Karpas-422 (cell line): Measurements from ENCODE around the gene IL23R. TPM values are rescaled to one million over a fixed set of nuclear protein-coding genes. Genes with fewer than 3 reads are reported as not detected.

ENCODE experiments used
- DNase-seq: peaks from one replicate; pipeline ENCODE4 v3.0.0-alpha.2; 2015
- H2AFZ ChIP-seq: fragments of 200-600 bp; sonication (generic); 2 replicates; pipeline ENCODE4 v1.6.1; 2014; ENCODE audit warnings: antibody characterized with exemption, low read length, mixed read lengths
- H3K27ac ChIP-seq: fragments of 200-600 bp; sonication (generic); 2 replicates; pipeline ENCODE4 v1.5.1; 2014; ENCODE audit warnings: mild to moderate bottlenecking, low read length, moderate library complexity
- H3K27me3 ChIP-seq: fragments of 200-600 bp; sonication (generic); 2 replicates; pipeline ENCODE4 v1.6.1; 2014; ENCODE audit warnings: low read length, mixed read lengths
- H3K36me3 ChIP-seq: fragments of 200-600 bp; sonication (generic); 2 replicates; pipeline ENCODE4 v1.6.1; 2014; ENCODE audit warnings: low read length, mixed read lengths; ENCODE audit not compliant: insufficient read depth
- H3K4me1 ChIP-seq: fragments of 200-600 bp; sonication (generic); 2 replicates; pipeline ENCODE4 v1.6.1; 2014; ENCODE audit warnings: mild to moderate bottlenecking, low read length, mixed read lengths
- H3K4me2 ChIP-seq: fragments of 200-600 bp; sonication (generic); 2 replicates; pipeline ENCODE4 v1.6.1; 2014; ENCODE audit warnings: low read length, low read depth, mild to moderate bottlenecking; ENCODE audit not compliant: poor library complexity, severe bottlenecking
- H3K4me3 ChIP-seq: fragments of 200-600 bp; sonication (generic); 2 replicates; pipeline ENCODE4 v1.5.1; 2014; ENCODE audit warnings: mild to moderate bottlenecking, antibody characterized with exemption, low read length, mixed read lengths
- H3K79me2 ChIP-seq: fragments of 200-600 bp; sonication (generic); 2 replicates; pipeline ENCODE4 v1.6.1; 2014; ENCODE audit warnings: mild to moderate bottlenecking, low read length, mixed read lengths
- H3K9ac ChIP-seq: fragments of 200-600 bp; sonication (generic); 2 replicates; pipeline ENCODE4 v1.6.0; 2014; ENCODE audit warnings: low read length
- H3K9me2 ChIP-seq: fragments of 200-600 bp; sonication (generic), shearing (Covaris generic); replicated peaks from 2 replicates; pipeline ENCODE4 v1.6.0; 2014; ENCODE audit warnings: mild to moderate bottlenecking, low read length, moderate library complexity; ENCODE audit not compliant: insufficient read depth
- H3K9me3 ChIP-seq: fragments of 300-700, 200-600 bp; sonication (generic); 2 replicates; pipeline ENCODE4 v1.6.1; 2014; ENCODE audit warnings: low read length, mixed read lengths
- H4K20me1 ChIP-seq: fragments of 200-600 bp; sonication (generic); 2 replicates; pipeline ENCODE4 v1.6.1; 2014; ENCODE audit warnings: mild to moderate bottlenecking, antibody characterized with exemption, low read length, low read depth; ENCODE audit not compliant: insufficient read depth
- total RNA-seq: library from RNA; depleted of rRNA; stranded (reverse); fragments of >200 nt; shearing (Covaris generic); gene quantifications from 2 replicates; pipeline ENCODE4 v1.2.3, GENCODE V29; 2014; ENCODE audit warnings: low replicate concordance

The IL23R gene
- total RNA-seq, 1 experiment from 2014 or later, result 0.45 TPM

GRCh38 chr1:67264899-67265298, 98.6 kb downstream of the IL23R start:
- no peaks in the 10 kb centered on the region for H3K9me2 ChIP-seq
- no peaks in the 10 kb centered on the region for H3K36me3 ChIP-seq
- H4K20me1 ChIP-seq, result no peaks in the 10 kb centered on the region
- no peaks in the 10 kb centered on the region for H3K9me3 ChIP-seq
- no peaks in the 10 kb centered on the region for H3K79me2 ChIP-seq
- no peaks in the 10 kb centered on the region for H3K4me1 ChIP-seq
- no peak overlapping the region for H3K9ac ChIP-seq
- H3K4me2 ChIP-seq, result no peak overlapping the region
- H2AFZ ChIP-seq, result no peak overlapping the region
- no peak overlapping the region for H3K27ac ChIP-seq
- no peaks in the 10 kb centered on the region for H3K27me3 ChIP-seq
- DNase-seq, result no peak
- no peak overlapping the region for H3K4me3 ChIP-seq

- no peaks in the 10 kb centered on the region for H3K79me2 ChIP-seq
- H3K36me3 ChIP-seq, result no peaks in the 10 kb centered on the region
- H3K4me3 ChIP-seq, result no peak overlapping the region
- H4K20me1 ChIP-seq, result no peaks in the 10 kb centered on the region
- no peaks in the 10 kb centered on the region for H3K27me3 ChIP-seq
- no peak overlapping the region for H3K9ac ChIP-seq
- no peak overlapping the region for H3K27ac ChIP-seq
- DNase-seq, result no peak
- no peak overlapping the region for H2AFZ ChIP-seq
- H3K9me2 ChIP-seq, result no peaks in the 10 kb centered on the region
- H3K4me2 ChIP-seq, result no peak overlapping the region
- H3K4me1 ChIP-seq, result no peaks in the 10 kb centered on the region
- H3K9me3 ChIP-seq, result no peaks in the 10 kb centered on the region
Observed at GRCh38 chr1:67269061-67269460, 102.8 kb downstream of the IL23R start.

GRCh38 chr1:67270541-67270940, 104.3 kb downstream of the IL23R start:
- Histone ChIP-seq H3K9me2 (no peaks in the 10 kb centered on the region), H3K27ac (no peak overlapping the region), H3K27me3 (no peaks in the 10 kb centered on the region), H3K36me3 (no peaks in the 10 kb centered on the region), H4K20me1 (no peaks in the 10 kb centered on the region), H3K9ac (no peak overlapping the region), H3K79me2 (no peaks in the 10 kb centered on the region), H3K9me3 (no peaks in the 10 kb centered on the region), H2AFZ (no peak overlapping the region), H3K4me1 (no peaks in the 10 kb centered on the region), H3K4me3 (no peak overlapping the region), H3K4me2 (no peak overlapping the region)
- DNase-seq, result no peak

GRCh38 chr1:67273591-67273990, 107.3 kb downstream of the IL23R start:
- DNase-seq, result no peak
- Histone ChIP-seq H3K27me3 (no peaks in the 10 kb centered on the region), H3K4me1 (no peaks in the 10 kb centered on the region), H3K4me3 (no peak overlapping the region), H3K36me3 (no peaks in the 10 kb centered on the region), H3K79me2 (no peaks in the 10 kb centered on the region), H3K9me3 (no peaks in the 10 kb centered on the region), H2AFZ (no peak overlapping the region), H3K9me2 (no peaks in the 10 kb centered on the region), H3K4me2 (no peak overlapping the region), H3K9ac (no peak overlapping the region), H4K20me1 (no peaks in the 10 kb centered on the region), H3K27ac (no peak overlapping the region)

- Histone ChIP-seq H3K9ac (no peak overlapping the region), H3K9me2 (no peaks in the 10 kb centered on the region), H4K20me1 (no peaks in the 10 kb centered on the region), H3K36me3 (no peaks in the 10 kb centered on the region), H3K4me2 (no peak overlapping the region), H3K4me3 (no peak overlapping the region), H3K79me2 (no peaks in the 10 kb centered on the region), H3K4me1 (no peaks in the 10 kb centered on the region), H2AFZ (no peak overlapping the region), H3K27me3 (no peaks in the 10 kb centered on the region), H3K27ac (no peak overlapping the region), H3K9me3 (no peaks in the 10 kb centered on the region)
- no peak for DNase-seq
Observed at GRCh38 chr1:67274623-67275325, 108.5 kb downstream of the IL23R start.

- no peak for DNase-seq
- Histone ChIP-seq H2AFZ (no peak overlapping the region), H3K4me3 (no peak overlapping the region), H3K79me2 (no peaks in the 10 kb centered on the region), H3K27ac (no peak overlapping the region), H3K9me3 (no peaks in the 10 kb centered on the region), H3K4me1 (no peaks in the 10 kb centered on the region), H3K36me3 (no peaks in the 10 kb centered on the region), H4K20me1 (no peaks in the 10 kb centered on the region), H3K9me2 (no peaks in the 10 kb centered on the region), H3K27me3 (no peaks in the 10 kb centered on the region), H3K9ac (no peak overlapping the region), H3K4me2 (no peak overlapping the region)
Observed at GRCh38 chr1:67280696-67281095, 114.4 kb downstream of the IL23R start.

GRCh38 chr1:67281244-67281643, 115.0 kb downstream of the IL23R start:
- Histone ChIP-seq H3K4me1 (peaks cover 3% of the 10 kb centered on the region; the same call in 1 of the 2 replicates), H4K20me1 (no peaks in the 10 kb centered on the region), H3K9me2 (no peaks in the 10 kb centered on the region), H3K27me3 (no peaks in the 10 kb centered on the region), H3K27ac (no peak overlapping the region), H3K79me2 (no peaks in the 10 kb centered on the region), H2AFZ (no peak overlapping the region), H3K4me3 (no peak overlapping the region), H3K9me3 (no peaks in the 10 kb centered on the region), H3K4me2 (no peak overlapping the region), H3K9ac (no peak overlapping the region), H3K36me3 (no peaks in the 10 kb centered on the region)
- DNase-seq, result no peak

GRCh38 chr1:67285780-67286488, 119.7 kb downstream of the IL23R start:
- Histone ChIP-seq H3K79me2 (no peaks in the 10 kb centered on the region), H3K9me3 (no peaks in the 10 kb centered on the region), H3K27ac (no peak overlapping the region), H3K4me2 (no peak overlapping the region), H3K9me2 (no peaks in the 10 kb centered on the region), H4K20me1 (no peaks in the 10 kb centered on the region), H3K9ac (no peak overlapping the region), H3K4me1 (peaks cover 3% of the 10 kb centered on the region; the same call in 1 of the 2 replicates), H3K36me3 (no peaks in the 10 kb centered on the region), H2AFZ (no peak overlapping the region), H3K27me3 (no peaks in the 10 kb centered on the region), H3K4me3 (no peak overlapping the region)
- DNase-seq, result no peak
